ENCODE data around the gene SLC12A9.
A peak's percentile ranks its signal among the peaks of the same experiment; 100 is the strongest.

Gene SLC12A9

GRCh38 chr7:100863406-100863950, 11.0 kb downstream of the SLC12A9 start:
- DNase-seq, result no peak

- DNase-seq, result no peak
Measured at GRCh38 chr7:100864263-100864845, 11.8 kb downstream of the SLC12A9 start.

GRCh38 chr7:100865372-100865911, 12.9 kb downstream of the SLC12A9 start:
- DNase-seq, result peak; percentile 67

GRCh38 chr7:100865938-100866728, 13.6 kb downstream of the SLC12A9 start:
- DNase-seq, result peak; percentile 42

- no peak for DNase-seq
Measured at GRCh38 chr7:100866729-100867039, 14.2 kb downstream of the SLC12A9 start.

- no peak for DNase-seq
Measured at GRCh38 chr7:100867040-100867775, 14.7 kb downstream of the SLC12A9 start, which contains the start of gene TRIP6. TRIP6 (plus strand) TSS chr7:100867387; CDS start chr7:100867498, 111 bp downstream.

- no peak for DNase-seq
Measured at GRCh38 chr7:100867776-100868485, 15.4 kb downstream of the SLC12A9 start.

- DNase-seq, result no peak
Measured at GRCh38 chr7:100873599-100874299, 21.2 kb downstream of the SLC12A9 start.

- DNase-seq, result no peak
Measured at GRCh38 chr7:100874300-100874576, 21.7 kb downstream of the SLC12A9 start.

GRCh38 chr7:100874577-100875355, 22.3 kb downstream of the SLC12A9 start, which contains the start of gene SRRT:
SRRT (plus strand) TSS chr7:100875103; CDS start chr7:100875591, 488 bp downstream.
- DNase-seq, result peak; percentile 97

GRCh38 chr7:100875356-100875751, 22.8 kb downstream of the SLC12A9 start:
- DNase-seq, result no peak

- DNase-seq, result no peak
Measured at GRCh38 chr7:100878013-100878412, 25.5 kb downstream of the SLC12A9 start.

GRCh38 chr7:100878685-100879084, 26.2 kb downstream of the SLC12A9 start:
- no peak for DNase-seq

GRCh38 chr7:100879685-100880261, 27.3 kb downstream of the SLC12A9 start:
- DNase-seq, result no peak

- DNase-seq, result no peak
Measured at GRCh38 chr7:100880645-100881044, 28.1 kb downstream of the SLC12A9 start.

- no peak for DNase-seq
Measured at GRCh38 chr7:100881136-100881535, 28.6 kb downstream of the SLC12A9 start.

- DNase-seq, result no peak
Measured at GRCh38 chr7:100882201-100882600, 29.7 kb downstream of the SLC12A9 start.

- no peak for DNase-seq
Measured at GRCh38 chr7:100882785-100883526, 30.4 kb downstream of the SLC12A9 start.

- no peak for DNase-seq
Measured at GRCh38 chr7:100884736-100885439, 32.4 kb downstream of the SLC12A9 start.
